ENCODE results near the gene MRFAP1. TPM values are rescaled to one million over a fixed set of nuclear protein-coding genes. Genes with fewer than 3 reads are reported as not detected.

The MRFAP1 gene
- total RNA-seq, 1 donor from 2014 or later = 178 TPM

DNA sequence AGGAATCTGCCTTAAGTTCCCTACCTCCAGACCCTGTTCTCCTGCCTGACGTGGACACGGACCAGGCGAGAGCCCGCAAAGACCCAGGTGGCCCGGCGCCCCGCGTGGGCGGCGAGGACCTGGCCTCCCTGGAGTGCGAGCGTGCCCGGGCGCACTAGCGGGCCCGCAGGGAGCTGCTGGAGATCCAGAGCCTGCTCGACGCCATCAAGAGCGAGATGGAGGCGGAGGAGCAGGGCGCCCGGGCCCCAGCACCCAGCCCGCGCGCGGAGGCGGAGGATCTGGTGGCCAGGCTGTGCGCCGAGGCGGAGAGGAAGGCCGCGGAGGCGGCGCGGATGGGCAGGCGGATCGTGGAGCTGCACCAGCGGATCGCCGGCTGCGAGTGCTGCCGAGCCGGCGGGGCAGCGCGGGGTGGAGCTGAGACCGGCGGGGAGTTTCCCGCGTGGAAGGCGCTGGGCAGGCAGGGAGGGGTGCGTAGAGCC is 18.2 kb downstream of the MRFAP1 start:
- Histone ChIP-seq H3K9me3 (ENCODE audit: low read depth) (no peaks in the 10 kb centered on the region), H3K4me2 (peak overlapping the region; percentile 49), H2AFZ (replicated peaks) (peak overlapping the region; percentile 9), H3K36me3 (no peaks in the 10 kb centered on the region), H4K20me1 (ENCODE audit: low read depth) (no peaks in the 10 kb centered on the region), H3K4me3 (no peak overlapping the region), H3F3A (ENCODE audit: low read depth) (no peaks in the 10 kb centered on the region), H3K27me3 (peaks cover 33% of the 10 kb centered on the region), H3K4me1 (no peaks in the 10 kb centered on the region), H3K79me2 (ENCODE audit: low read depth) (no peaks in the 10 kb centered on the region), H3K9ac (no peak overlapping the region), H3K27ac (no peak overlapping the region)
- Mint-ChIP-seq H3K4me1 (no peaks in the 10 kb centered on the region), H3K27ac (no peak overlapping the region), H3K4me3 (no peak overlapping the region), H3K36me3 (no peaks in the 10 kb centered on the region), H3K27me3 (ENCODE audit: insufficient read depth, low read depth) (peaks cover 12% of the 10 kb centered on the region), H3K9me3 (peaks cover 7% of the 10 kb centered on the region)
- TF ChIP-seq EZH2phosphoT487 (IDR thresholded peaks at IDR 0.05) (no peak), EZH2 (IDR thresholded peaks at IDR 0.05) (peak; percentile 24)
- TF ChIP-seq, protein P1, sequence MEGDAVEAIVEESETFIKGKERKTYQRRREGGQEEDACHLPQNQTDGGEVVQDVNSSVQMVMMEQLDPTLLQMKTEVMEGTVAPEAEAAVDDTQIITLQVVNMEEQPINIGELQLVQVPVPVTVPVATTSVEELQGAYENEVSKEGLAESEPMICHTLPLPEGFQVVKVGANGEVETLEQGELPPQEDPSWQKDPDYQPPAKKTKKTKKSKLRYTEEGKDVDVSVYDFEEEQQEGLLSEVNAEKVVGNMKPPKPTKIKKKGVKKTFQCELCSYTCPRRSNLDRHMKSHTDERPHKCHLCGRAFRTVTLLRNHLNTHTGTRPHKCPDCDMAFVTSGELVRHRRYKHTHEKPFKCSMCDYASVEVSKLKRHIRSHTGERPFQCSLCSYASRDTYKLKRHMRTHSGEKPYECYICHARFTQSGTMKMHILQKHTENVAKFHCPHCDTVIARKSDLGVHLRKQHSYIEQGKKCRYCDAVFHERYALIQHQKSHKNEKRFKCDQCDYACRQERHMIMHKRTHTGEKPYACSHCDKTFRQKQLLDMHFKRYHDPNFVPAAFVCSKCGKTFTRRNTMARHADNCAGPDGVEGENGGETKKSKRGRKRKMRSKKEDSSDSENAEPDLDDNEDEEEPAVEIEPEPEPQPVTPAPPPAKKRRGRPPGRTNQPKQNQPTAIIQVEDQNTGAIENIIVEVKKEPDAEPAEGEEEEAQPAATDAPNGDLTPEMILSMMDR (IDR thresholded peaks at IDR 0.05) = no peak
- peak; percentile 53 for DNase-seq (ENCODE audit: low spot score)

DNA sequence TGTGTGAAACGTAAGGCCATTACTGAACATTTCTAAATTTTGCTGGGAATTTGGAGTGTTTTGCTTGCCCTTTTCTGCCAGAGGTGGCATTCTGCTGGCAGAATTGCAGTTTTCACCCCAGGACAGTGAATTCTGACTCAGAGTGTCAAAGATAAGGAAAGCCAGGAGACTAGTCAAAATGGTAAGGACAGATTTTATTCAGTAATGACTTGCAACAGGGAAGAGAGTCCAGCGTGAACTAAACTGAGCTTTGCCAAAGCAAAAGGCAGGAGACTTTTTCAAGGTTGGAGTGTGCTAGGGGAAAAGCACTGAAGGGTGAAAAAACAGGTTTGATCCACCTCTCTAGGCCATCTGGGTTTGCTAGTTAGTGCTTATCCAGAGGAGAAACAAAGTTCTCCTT is 19.4 kb downstream of the MRFAP1 start:
- H3K79me2 ChIP-seq (ENCODE audit: low read depth) = no peaks in the 10 kb centered on the region
- H3K4me3 ChIP-seq = no peak overlapping the region
- no peak overlapping the region for H2AFZ ChIP-seq (replicated peaks)
- Mint-ChIP-seq H3K36me3 (no peaks in the 10 kb centered on the region), H3K27me3 (ENCODE audit: insufficient read depth, low read depth) (peaks cover 10% of the 10 kb centered on the region), H3K27ac (no peak overlapping the region), H3K4me3 (no peak overlapping the region), H3K9me3 (peaks cover 2% of the 10 kb centered on the region), H3K4me1 (no peaks in the 10 kb centered on the region)
- H3F3A ChIP-seq (ENCODE audit: low read depth) = no peaks in the 10 kb centered on the region
- H4K20me1 ChIP-seq (ENCODE audit: low read depth) = no peaks in the 10 kb centered on the region
- no peaks in the 10 kb centered on the region for H3K9me3 ChIP-seq (ENCODE audit: low read depth)
- H3K9ac ChIP-seq = no peak overlapping the region
- no peak for DNase-seq (ENCODE audit: low spot score)
- H3K36me3 ChIP-seq = no peaks in the 10 kb centered on the region
- H3K4me2 ChIP-seq = no peak overlapping the region
- no peaks in the 10 kb centered on the region for H3K4me1 ChIP-seq
- no peak for TF ChIP-seq EZH2 (IDR thresholded peaks at IDR 0.05)
- TF ChIP-seq, protein P1 (IDR thresholded peaks at IDR 0.05) = no peak
- TF ChIP-seq EZH2phosphoT487 (IDR thresholded peaks at IDR 0.05) = no peak
- H3K27me3 ChIP-seq = peaks cover 33% of the 10 kb centered on the region
- H3K27ac ChIP-seq = no peak overlapping the region

DNA sequence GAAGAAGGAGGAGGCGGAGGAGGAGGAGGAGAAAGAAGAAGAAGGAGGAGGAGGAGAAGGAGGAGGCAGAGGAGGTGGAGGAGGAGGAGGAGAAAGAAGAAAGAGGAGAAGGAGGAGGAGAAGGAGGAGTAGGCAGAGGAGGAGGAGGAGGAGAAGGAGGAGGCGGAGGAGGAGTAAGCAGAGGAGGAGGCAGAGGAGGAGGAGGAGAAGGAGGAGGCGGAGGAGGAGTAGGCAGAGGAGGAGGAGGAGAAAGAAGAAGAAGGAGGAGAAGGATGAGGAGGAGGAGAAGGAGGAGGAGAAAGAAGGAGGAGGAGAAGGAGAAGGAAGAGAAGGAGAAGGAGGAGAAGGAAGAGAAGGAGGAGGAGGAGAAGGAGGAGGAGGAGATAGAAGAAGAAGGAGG is 19.9 kb downstream of the MRFAP1 start:
- Mint-ChIP-seq H3K27me3 (ENCODE audit: insufficient read depth, low read depth) (peaks cover 10% of the 10 kb centered on the region), H3K36me3 (no peaks in the 10 kb centered on the region), H3K4me1 (no peaks in the 10 kb centered on the region), H3K4me3 (no peak overlapping the region), H3K9me3 (peaks cover 2% of the 10 kb centered on the region), H3K27ac (no peak overlapping the region)
- no peak for TF ChIP-seq EZH2phosphoT487 (IDR thresholded peaks at IDR 0.05)
- TF ChIP-seq, protein P1 (IDR thresholded peaks at IDR 0.05) = no peak
- TF ChIP-seq EZH2 (IDR thresholded peaks at IDR 0.05) = no peak
- no peak overlapping the region for H3K27ac ChIP-seq
- no peak overlapping the region for H3K4me3 ChIP-seq
- no peaks in the 10 kb centered on the region for H3K9me3 ChIP-seq (ENCODE audit: low read depth)
- no peak for DNase-seq (ENCODE audit: low spot score)
- H3K4me1 ChIP-seq = no peaks in the 10 kb centered on the region
- H3K27me3 ChIP-seq = peaks cover 33% of the 10 kb centered on the region
- H3K9ac ChIP-seq = no peak overlapping the region
- H2AFZ ChIP-seq (replicated peaks) = no peak overlapping the region
- no peaks in the 10 kb centered on the region for H3K36me3 ChIP-seq
- no peaks in the 10 kb centered on the region for H3K79me2 ChIP-seq (ENCODE audit: low read depth)
- H3K4me2 ChIP-seq = no peak overlapping the region
- H4K20me1 ChIP-seq (ENCODE audit: low read depth) = no peaks in the 10 kb centered on the region
- no peaks in the 10 kb centered on the region for H3F3A ChIP-seq (ENCODE audit: low read depth)

Measured in neural progenitor cell (in vitro differentiated cells).